Stimulated activated CD8-positive, alpha-beta memory T cell treated with anti-CD3 and anti-CD28 coated beads, Interleukin-4, amount 100 ng/mL, for 1 hour (primary cell): ENCODE measurements around the gene CCNY.
"Not testable (repeated sequence)": the region's sequence is repeated elsewhere in the genome, so short reads cannot be mapped to it uniquely, and the experiment has no call there.

Experiments used
- DNase-seq, 2 donors: peaks; one replicate each; pipeline ENCODE4 v3.0.0-alpha.2; 2020; ENCODE audit warnings: low read depth in 2 of 2, low spot score in 1 of 2

The CCNY gene

GRCh38 chr10:35400595-35401268, 64.4 kb downstream of the CCNY start:
- no peak for DNase-seq

GRCh38 chr10:35403491-35403890, 67.2 kb downstream of the CCNY start:
- DNase-seq, result not testable (repeated sequence)

GRCh38 chr10:35404077-35404476, 67.8 kb downstream of the CCNY start:
- DNase-seq, result not testable (repeated sequence)

- not testable (repeated sequence) for DNase-seq
Observed at GRCh38 chr10:35406003-35406630, 69.8 kb downstream of the CCNY start.

- DNase-seq, result not testable (repeated sequence)
Observed at GRCh38 chr10:35407696-35408095, 71.4 kb downstream of the CCNY start.

GRCh38 chr10:35409094-35409582, 72.8 kb downstream of the CCNY start:
- DNase-seq, result no peak

- DNase-seq, result no peak
Observed at GRCh38 chr10:35409808-35410207, 73.5 kb downstream of the CCNY start.

- DNase-seq, result no peak
Observed at GRCh38 chr10:35412003-35412723, 75.9 kb downstream of the CCNY start.

GRCh38 chr10:35412900-35413491, 76.7 kb downstream of the CCNY start:
- DNase-seq, result no peak

GRCh38 chr10:35413985-35414861, 77.9 kb downstream of the CCNY start:
- no peak for DNase-seq

GRCh38 chr10:35415505-35415904, 79.2 kb downstream of the CCNY start:
- DNase-seq, result no peak

- DNase-seq, result no peak
Observed at GRCh38 chr10:35416619-35417312, 80.5 kb downstream of the CCNY start.

- DNase-seq, result no peak
Observed at GRCh38 chr10:35417313-35417625, 81.0 kb downstream of the CCNY start.

GRCh38 chr10:35417795-35418194, 81.5 kb downstream of the CCNY start:
- no peak for DNase-seq

- not testable (repeated sequence) for DNase-seq
Observed at GRCh38 chr10:35418580-35418979, 82.3 kb downstream of the CCNY start.

GRCh38 chr10:35420044-35420443, 83.7 kb downstream of the CCNY start:
- no peak for DNase-seq

GRCh38 chr10:35420827-35421552, 84.7 kb downstream of the CCNY start:
- no peak for DNase-seq

- no peak for DNase-seq
Observed at GRCh38 chr10:35421553-35422178, 85.4 kb downstream of the CCNY start.

- DNase-seq, result no peak
Observed at GRCh38 chr10:35422228-35422627, 85.9 kb downstream of the CCNY start.
